NCI-H146 treated with DMSO at 0.1 percent for 48 hours (cell line): Measurements from ENCODE around the gene CCDC121.

Source experiments
- DNase-seq: peaks from one replicate; lab custom pipeline; 2025; ENCODE audit not compliant: unreplicated experiment; lab: John Stamatoyannopoulos, UW

Gene CCDC121, protein sequence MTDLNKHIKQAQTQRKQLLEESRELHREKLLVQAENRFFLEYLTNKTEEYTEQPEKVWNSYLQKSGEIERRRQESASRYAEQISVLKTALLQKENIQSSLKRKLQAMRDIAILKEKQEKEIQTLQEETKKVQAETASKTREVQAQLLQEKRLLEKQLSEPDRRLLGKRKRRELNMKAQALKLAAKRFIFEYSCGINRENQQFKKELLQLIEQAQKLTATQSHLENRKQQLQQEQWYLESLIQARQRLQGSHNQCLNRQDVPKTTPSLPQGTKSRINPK

GRCh38 chr2:27628767-27629709 is at the start of gene CCDC121, which contains the start of gene GPN1:
CCDC121 (minus strand) TSS chr2:27629012; CDS start chr2:27627799, 1,213 bp downstream.
GPN1 (plus strand) TSS chr2:27629050; CDS start chr2:27629059, 9 bp downstream.
- DNase-seq = peak; percentile 83

- no peak for DNase-seq
These were observed 44.1 kb upstream of the CCDC121 start for GRCh38 chr2:27672723-27673486.

DNA sequence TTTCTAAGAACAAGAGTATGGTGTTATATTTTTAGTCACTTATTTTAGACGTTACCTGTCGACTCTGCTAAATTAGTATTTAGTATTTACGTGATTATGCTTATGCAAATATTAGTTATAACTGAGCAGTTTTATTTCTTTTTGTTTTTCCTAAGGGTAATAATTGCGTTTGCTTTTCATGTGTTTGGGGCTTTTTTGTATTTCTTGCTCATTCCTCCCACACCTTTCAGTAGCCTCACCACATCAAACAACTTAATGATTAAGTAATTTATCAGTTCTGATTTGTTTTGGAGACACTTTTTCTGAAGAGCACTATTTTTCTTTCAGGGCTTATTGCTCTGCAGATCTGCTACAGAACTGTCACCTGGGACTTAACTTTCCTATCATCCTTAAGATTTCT is 42.4 kb upstream of the CCDC121 start:
- no peak for DNase-seq

- no peak for DNase-seq
These were observed 38.6 kb upstream of the CCDC121 start for GRCh38 chr2:27667446-27667845.

- DNase-seq = no peak
These were observed 36.0 kb upstream of the CCDC121 start for GRCh38 chr2:27664622-27665363.

DNA sequence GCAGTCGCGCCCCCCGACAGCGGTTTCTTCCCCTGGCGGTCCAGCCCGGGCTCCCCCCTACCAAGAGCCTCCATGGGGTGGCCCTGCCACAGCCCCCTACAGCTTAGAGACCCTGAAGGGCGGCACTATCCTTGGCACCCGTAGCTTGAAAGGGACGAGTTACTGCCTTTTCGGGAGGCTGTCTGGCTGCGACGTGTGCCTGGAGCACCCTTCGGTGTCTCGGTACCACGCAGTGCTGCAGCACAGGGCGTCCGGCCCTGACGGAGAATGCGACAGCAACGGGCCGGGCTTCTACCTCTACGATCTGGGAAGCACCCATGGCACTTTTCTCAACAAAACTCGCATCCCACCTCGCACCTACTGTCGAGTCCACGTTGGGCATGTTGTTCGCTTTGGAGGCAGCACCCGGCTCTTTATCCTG is 35.4 kb upstream of the CCDC121 start:
- DNase-seq = no peak

GRCh38 chr2:27663285-27664153 is 34.7 kb upstream of the CCDC121 start, which contains the start of the genes SLC4A1AP and SUPT7L:
SLC4A1AP (plus strand) TSS chr2:27663889; CDS start chr2:27663915, 26 bp downstream.
SUPT7L (minus strand) TSS chr2:27663614; CDS start chr2:27662192, 1,422 bp downstream.
- peak; percentile 80 for DNase-seq

DNA sequence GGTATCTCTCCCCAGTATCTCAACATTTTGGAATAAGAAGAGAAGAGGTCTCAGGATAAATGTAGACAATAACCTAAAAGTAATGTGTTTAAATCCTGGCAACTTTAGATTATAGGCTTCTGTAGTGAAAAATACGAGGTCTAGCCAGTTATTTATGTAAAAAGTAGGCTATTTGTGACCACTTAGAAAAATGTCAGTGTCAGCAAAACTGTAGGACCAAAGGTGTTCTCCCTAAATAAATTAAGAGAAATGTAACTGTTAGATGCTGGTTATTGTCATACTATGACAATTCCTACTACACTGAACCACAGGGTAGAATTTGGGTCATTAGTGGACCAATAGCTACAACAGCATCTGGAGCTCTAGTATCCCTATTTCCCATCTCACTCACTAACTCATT is 32.6 kb upstream of the CCDC121 start:
- no peak for DNase-seq

DNA sequence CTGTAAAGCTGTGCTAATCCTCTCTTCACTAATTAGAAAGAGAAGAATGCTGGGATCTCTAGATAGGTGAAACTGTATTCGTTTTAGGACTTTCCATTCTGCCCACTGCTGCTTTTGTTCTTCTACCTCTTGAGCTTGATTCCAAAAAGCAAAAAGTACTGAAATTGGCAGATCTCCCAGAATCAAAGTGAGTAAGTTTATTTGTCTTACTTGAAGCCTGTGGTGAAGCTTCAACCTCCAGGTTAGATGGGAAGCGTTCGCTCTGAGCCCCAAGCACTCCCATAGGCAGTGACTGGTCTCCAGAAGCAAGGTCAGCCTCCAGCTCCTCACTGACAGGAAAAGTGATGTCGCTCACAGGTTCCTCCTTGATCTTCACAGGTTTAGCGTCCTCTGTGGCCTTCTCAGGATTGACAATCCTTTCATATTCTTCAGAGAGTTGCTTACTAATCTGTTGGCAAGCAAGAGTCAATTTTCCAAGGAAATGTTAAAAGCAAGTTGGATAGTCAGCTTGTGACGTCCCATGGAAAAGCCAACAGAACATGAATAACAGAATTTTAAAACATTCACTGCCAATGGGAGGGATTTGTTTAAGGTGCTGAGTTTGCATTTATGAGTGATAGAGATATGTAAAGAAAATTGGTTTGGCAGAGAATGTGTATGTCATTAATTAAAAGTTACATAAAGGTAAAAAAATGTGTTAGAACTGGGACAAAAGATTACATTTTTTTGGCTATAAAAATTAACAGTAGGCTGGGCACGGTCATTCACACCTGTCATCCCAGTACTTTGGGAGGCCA is 26.5 kb upstream of the CCDC121 start:
- DNase-seq = no peak

DNA sequence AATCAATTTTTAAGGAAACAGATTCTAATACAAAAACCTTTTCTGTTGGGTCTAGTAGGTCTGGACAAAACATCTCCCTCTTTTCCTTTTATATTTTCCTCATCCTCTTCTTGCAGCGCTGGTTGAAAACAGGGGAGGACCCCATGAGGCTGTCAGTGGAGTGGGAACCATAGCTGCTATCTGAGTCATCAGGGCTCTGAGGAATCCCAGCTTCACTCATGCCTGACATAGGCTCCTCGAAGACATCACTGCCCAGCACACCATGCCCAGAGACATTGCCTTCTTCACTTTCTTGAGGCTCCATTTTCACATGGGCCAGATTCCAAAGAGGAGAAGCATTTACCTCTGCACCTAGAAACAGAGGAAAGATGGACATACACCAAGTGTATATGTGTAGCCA is 24.6 kb upstream of the CCDC121 start:
- DNase-seq = no peak

- DNase-seq = no peak
These were observed 24.0 kb upstream of the CCDC121 start for GRCh38 chr2:27652790-27653189.

DNA sequence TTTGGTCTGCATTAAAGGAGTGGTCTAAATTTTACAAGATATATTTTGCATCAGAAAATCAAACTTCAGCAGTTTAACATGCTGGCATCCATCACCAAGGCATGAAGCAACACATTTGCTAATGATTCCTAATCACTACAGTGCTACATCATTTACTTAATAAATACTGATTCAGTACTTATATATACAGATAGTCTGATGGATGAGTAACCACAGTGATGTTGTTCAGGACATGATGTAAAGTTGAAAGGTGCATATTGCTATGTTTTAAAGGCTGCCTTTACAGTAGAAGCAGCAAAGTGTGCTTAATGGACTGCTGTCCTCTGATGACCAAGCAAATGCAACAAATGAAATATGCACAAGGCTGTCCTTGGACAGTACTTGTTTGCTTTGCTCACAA is 23.5 kb upstream of the CCDC121 start:
- no peak for DNase-seq

DNA sequence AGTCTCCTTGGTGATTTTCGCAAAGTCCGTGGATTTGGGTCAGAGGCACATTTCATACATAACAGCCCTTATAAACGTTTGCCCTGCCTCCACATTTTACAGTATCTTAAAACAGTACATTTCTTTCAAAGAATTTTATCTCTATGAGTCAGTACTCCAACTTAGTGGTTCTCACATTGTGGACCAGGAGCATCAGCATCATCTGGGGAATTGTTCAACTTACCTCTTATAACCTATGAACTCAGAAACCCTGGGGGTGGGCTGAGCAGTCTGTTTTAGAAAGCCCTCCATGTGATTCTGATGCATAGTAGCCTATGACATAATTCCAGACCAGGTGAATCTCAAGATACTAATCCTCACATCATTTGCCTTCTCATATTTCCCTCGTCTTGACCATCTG is 22.2 kb upstream of the CCDC121 start:
- DNase-seq = no peak

DNA sequence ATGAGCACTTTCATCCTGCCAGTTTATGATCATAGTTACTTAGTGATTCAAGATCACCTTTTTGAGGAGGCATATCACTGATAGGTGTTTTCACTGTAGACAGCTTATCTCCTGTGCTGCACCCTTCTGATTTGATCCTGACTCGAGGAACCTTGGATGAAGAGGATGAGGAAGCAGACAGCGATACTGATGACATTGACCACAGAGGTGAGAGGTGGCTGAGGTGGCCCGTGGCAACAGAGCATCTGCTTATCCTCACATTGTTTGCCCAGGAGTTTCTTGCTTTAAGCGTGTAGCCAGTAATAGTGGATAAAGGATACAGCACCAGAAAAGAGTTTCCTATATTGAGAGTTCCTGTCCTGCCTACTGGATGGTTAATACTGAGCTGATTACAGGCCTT is 18.9 kb upstream of the CCDC121 start:
- DNase-seq = no peak

DNA sequence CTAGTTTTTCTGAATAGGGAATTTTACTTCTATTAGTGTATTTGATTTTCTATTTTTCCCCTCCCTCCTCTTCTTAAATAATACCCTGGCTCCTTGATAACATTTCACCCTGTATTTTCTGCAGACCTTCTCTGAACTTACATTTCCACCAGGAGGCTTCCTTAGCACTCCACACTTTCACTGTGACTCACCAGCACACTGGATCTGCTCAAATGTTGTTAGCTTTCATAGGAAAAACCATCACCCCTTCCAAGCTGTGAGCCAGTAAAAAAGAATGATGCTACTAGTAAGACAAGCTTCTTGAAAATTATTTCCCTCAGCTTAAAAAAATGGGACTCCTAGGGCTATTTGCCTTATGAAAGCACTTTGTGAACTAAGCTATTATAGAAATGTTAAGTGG is 18.5 kb upstream of the CCDC121 start:
- DNase-seq = no peak

DNA sequence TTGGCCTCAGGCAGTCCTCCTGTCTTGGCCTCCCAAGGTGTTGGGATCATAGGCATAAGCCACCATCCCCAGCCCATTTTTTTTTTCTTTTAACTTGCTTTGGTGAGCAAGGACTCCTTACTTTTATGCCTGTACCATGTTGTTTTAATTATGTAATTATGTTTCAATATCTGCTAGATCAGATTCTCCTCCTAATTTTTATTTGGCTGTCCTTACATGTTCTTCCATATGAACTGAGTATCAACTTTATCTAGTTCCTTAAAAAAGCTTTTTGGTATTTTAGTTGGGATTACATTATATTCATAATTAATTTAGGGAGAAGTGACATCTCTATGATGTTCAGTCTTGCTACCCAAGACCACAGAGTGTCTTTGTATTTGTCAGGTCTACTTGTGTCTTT is 16.4 kb upstream of the CCDC121 start:
- DNase-seq = no peak

- no peak for DNase-seq
These were observed 12.0 kb upstream of the CCDC121 start for GRCh38 chr2:27640722-27641245.

GRCh38 chr2:27638709-27639108 is 9.9 kb upstream of the CCDC121 start:
- DNase-seq = no peak
